MCF 10A (cell line): ENCODE measurements around the gene FAM161A. TPM values are rescaled to one million over a fixed set of nuclear protein-coding genes. Genes with fewer than 3 reads are reported as not detected.

ENCODE experiments used
- Bru-seq: library from RNA; stranded (reverse); fragments of 400-500 nt; gene quantifications from one replicate; lab custom pipeline; 2021; lab: Mats Ljungman, UMichigan
- BruChase-seq, 2 experiments: library from RNA; stranded (reverse); fragments of 400-500 nt; gene quantifications; one replicate each; lab custom pipeline; 2021; lab: Mats Ljungman, UMichigan
- BruUV-seq: library from RNA; stranded (reverse); fragments of 400-500 nt; replicated peaks from 2 replicates; lab custom pipeline; 2021; lab: Mats Ljungman, UMichigan
- CTCF ChIA-PET: fragments of 300-600 bp; sonication (Branson Sonifier 250); formaldehyde crosslinking; extraction: SDS; loops from one replicate; lab custom pipeline; 2021; ENCODE audit warnings: antibody characterized with exemption, inconsistent platforms; lab: Yijun Ruan, JAX
- POLR2A ChIA-PET: fragments of 300-600, 350-650 bp; sonication (Branson Sonifier 250); formaldehyde crosslinking; extraction: SDS; loops from one replicate; lab custom pipeline; 2020; ENCODE audit warnings: antibody characterized with exemption, inconsistent platforms; lab: Yijun Ruan, JAX
- DNase-seq: peaks from one replicate; pipeline ENCODE4 v3.0.0-alpha.2; 2018; ENCODE audit not compliant: unreplicated experiment
- H3K27ac Mint-ChIP-seq: one replicate; pipeline ENCODE4 v1.8.0; 2022; ENCODE audit warnings: mild to moderate bottlenecking, low read depth, mixed read lengths; ENCODE audit not compliant: unreplicated experiment
- H3K27me3 Mint-ChIP-seq: one replicate; pipeline ENCODE4 v1.8.0; 2022; ENCODE audit warnings: mixed read lengths; ENCODE audit not compliant: insufficient read depth, unreplicated experiment
- H3K36me3 Mint-ChIP-seq: one replicate; pipeline ENCODE4 v1.8.0; 2022; ENCODE audit warnings: mild to moderate bottlenecking, moderate library complexity, mixed read lengths; ENCODE audit not compliant: insufficient read depth, unreplicated experiment
- H3K4me1 Mint-ChIP-seq: one replicate; pipeline ENCODE4 v1.8.0; 2022; ENCODE audit warnings: mixed read lengths; ENCODE audit not compliant: insufficient read depth, unreplicated experiment
- H3K4me3 Mint-ChIP-seq: one replicate; pipeline ENCODE4 v1.8.0; 2022; ENCODE audit warnings: mild to moderate bottlenecking, moderate library complexity, mixed read lengths; ENCODE audit not compliant: unreplicated experiment
- H3K9me3 Mint-ChIP-seq: one replicate; pipeline ENCODE4 v1.8.0; 2022; ENCODE audit warnings: mixed read lengths; ENCODE audit not compliant: unreplicated experiment
- intact Hi-C: fragments of 100-400 bp; cut with micrococcal nuclease; formaldehyde crosslinking; loops from 2 replicates; pipeline ENCODE4 v1.14.1; 2022
- long read RNA-seq: library from polyadenylated mRNA; stranded (forward); transcript quantifications from one replicate; pipeline ENCODE4 v2.0.0, GENCODE V29; 2022
- total RNA-seq: library from RNA; stranded (reverse); gene quantifications from 2 replicates; pipeline ENCODE4 v1.2.3, GENCODE V29; 2022
- TF ChIP-seq, protein P1 (sequence below): fragments of 200-600 bp; IDR thresholded peaks from one replicate; pipeline ENCODE4 v1.8.0; 2022; ENCODE audit warnings: antibody characterized with exemption, mild to moderate bottlenecking; ENCODE audit not compliant: unreplicated experiment

Gene FAM161A, protein sequence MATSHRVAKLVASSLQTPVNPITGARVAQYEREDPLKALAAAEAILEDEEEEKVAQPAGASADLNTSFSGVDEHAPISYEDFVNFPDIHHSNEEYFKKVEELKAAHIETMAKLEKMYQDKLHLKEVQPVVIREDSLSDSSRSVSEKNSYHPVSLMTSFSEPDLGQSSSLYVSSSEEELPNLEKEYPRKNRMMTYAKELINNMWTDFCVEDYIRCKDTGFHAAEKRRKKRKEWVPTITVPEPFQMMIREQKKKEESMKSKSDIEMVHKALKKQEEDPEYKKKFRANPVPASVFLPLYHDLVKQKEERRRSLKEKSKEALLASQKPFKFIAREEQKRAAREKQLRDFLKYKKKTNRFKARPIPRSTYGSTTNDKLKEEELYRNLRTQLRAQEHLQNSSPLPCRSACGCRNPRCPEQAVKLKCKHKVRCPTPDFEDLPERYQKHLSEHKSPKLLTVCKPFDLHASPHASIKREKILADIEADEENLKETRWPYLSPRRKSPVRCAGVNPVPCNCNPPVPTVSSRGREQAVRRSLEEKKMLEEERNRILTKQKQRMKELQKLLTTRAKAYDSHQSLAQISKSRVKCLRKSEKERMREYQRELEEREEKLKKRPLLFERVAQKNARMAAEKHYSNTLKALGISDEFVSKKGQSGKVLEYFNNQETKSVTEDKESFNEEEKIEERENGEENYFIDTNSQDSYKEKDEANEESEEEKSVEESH
- total RNA-seq = 1.7 and 2.3 TPM in 2 replicates
- percentile 33 among the genes with signal in this experiment for Bru-seq, nascent RNA
- percentile 46 among the genes with signal in this experiment for BruChase-seq, experiment 1, labeled RNA remaining after a 6-hour chase
- BruChase-seq, experiment 2, labeled RNA remaining after a 2-hour chase = percentile 43 among the genes with signal in this experiment
- long read RNA-seq, partial matches to known transcripts = 1 of 8 reads
- long read RNA-seq, other reads (novel, unspliced or antisense) = 3 of 8 reads

DNA sequence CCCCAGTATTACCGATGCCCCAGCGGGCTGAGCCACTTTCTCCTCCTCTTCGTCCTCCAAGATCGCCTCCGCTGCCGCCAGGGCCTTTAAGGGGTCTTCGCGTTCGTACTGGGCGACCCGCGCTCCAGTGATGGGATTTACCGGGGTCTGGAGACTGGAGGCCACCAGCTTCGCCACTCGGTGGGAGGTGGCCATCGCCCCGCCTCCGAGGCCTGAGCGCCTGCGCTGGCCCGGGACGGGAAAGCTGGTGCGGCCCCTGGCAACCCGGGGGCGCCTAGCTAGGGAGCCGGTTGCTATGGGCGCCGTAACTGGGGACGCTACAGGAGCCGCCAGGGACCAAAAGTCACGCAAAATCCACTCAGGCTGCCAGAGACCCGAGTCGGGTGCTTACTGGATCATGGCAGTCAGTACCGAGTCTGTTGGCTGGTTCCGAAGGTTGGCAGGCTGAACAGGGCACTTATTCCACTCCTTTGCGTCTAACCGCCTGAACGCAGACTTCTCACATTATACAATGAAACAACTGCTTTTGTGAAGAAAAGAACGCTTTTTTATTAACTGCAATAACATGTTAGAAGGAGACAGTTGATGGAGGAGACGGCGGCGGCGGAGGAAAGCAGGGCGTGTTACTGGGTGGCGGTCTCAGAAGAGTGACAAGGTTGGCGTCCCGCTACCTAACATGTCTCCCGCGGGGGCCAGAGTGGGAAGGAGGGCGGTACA is at the start of gene FAM161A:
Gene FAM161A, minus strand, starts transcription at position 214 of the 717 bp plus-strand sequence. Its CDS starts 19 bp downstream, at position 195.
- Mint-ChIP-seq H3K4me1 (peaks cover 6% of the 10 kb centered on the region), H3K27ac (peak within 1 kb of the TSS; percentile 81), H3K27me3 (no peaks in the 10 kb centered on the region), H3K4me3 (peak within 1 kb of the TSS; percentile 93), H3K36me3 (no peaks in the 10 kb centered on the region), H3K9me3 (no peaks in the 10 kb centered on the region)
- POLR2A ChIA-PET = interaction anchor here (0.6 to 3.8 kb wide), 20 partner anchors 9 to 771 kb away, joined by 3 to 33 read pairs (median 5); partner anchors contain the start of genes COMMD1 and XPO1
- no TSS peak for BruUV-seq
- CTCF ChIA-PET = interaction anchor here (0.5 to 1.0 kb wide), 3 partner anchors 51 to 195 kb away, joined by 3 to 6 read pairs (median 4); partner anchors contain the start of gene COMMD1
- TF ChIP-seq, protein P1, sequence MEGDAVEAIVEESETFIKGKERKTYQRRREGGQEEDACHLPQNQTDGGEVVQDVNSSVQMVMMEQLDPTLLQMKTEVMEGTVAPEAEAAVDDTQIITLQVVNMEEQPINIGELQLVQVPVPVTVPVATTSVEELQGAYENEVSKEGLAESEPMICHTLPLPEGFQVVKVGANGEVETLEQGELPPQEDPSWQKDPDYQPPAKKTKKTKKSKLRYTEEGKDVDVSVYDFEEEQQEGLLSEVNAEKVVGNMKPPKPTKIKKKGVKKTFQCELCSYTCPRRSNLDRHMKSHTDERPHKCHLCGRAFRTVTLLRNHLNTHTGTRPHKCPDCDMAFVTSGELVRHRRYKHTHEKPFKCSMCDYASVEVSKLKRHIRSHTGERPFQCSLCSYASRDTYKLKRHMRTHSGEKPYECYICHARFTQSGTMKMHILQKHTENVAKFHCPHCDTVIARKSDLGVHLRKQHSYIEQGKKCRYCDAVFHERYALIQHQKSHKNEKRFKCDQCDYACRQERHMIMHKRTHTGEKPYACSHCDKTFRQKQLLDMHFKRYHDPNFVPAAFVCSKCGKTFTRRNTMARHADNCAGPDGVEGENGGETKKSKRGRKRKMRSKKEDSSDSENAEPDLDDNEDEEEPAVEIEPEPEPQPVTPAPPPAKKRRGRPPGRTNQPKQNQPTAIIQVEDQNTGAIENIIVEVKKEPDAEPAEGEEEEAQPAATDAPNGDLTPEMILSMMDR = no peak
- DNase-seq = peak; percentile 80
- intact Hi-C loops = loop anchor here (5.0 kb wide), 1 partner anchor 92 kb away; no protein-coding TSS in a partner anchor

DNA sequence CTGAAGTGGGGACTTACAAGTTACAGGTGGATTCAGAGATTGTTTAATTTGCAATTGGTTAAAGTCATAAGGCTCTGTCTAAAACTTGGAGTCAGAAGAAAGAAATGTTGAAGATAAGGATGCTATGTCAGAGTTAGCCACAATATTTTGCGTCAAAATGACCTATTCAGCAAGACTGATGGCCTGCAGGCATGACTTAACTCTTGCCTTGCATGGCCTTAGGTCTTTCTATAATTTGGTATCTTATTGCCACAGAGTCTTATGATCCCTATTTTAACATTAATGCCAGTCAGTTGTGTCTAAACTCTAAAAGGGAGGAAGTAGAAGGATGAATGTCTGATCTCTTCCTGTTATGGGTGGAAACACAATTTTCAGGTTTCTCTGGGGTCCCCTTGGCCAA is 46.4 kb upstream of the FAM161A start:
- no peak overlapping the region for H3K4me3 Mint-ChIP-seq
- H3K36me3 Mint-ChIP-seq = peaks cover 3% of the 10 kb centered on the region
- BruUV-seq = no TSS peak
- H3K9me3 Mint-ChIP-seq = no peaks in the 10 kb centered on the region
- DNase-seq = no peak
- H3K4me1 Mint-ChIP-seq = no peaks in the 10 kb centered on the region
- no peak overlapping the region for H3K27ac Mint-ChIP-seq
- ChIA-PET CTCF (interaction anchor here (0.6 to 2.9 kb wide), 2 partner anchors 13 to 17 kb away, joined by 4 to 11 read pairs; no protein-coding TSS in a partner anchor), POLR2A (no interaction called here)
- TF ChIP-seq, protein P1 = no peak
- no peaks in the 10 kb centered on the region for H3K27me3 Mint-ChIP-seq
- intact Hi-C loops = no loop called here

DNA sequence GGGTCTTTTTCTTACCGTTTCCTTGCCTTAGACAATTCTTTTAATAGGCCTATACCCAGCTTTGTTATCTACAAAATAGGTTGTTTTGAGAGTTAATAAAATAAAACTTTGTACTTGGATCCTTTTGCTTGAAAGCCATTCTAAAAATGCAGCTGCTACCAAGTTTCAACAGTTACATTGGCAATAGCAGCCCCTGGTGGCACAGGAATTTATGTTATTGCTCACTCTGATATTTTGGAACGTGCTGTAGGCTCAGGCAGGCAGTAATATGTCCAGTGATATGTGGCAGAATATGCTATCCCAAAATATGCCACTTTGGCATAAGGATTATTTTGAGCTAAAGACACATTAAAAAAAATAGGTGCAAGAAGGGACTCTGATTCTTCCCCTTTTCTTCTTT is 45.0 kb upstream of the FAM161A start:
- CTCF ChIA-PET = interaction anchor here (0.6 to 2.9 kb wide), 11 partner anchors 9 to 467 kb away, joined by 3 to 11 read pairs (median 3); no protein-coding TSS in a partner anchor
- no peaks in the 10 kb centered on the region for H3K36me3 Mint-ChIP-seq
- BruUV-seq = no TSS peak
- H3K4me3 Mint-ChIP-seq = no peak overlapping the region
- POLR2A ChIA-PET = interaction anchor here (1.0 to 1.6 kb wide), 2 partner anchors 9 to 227 kb away, joined by 3 read pairs; no protein-coding TSS in a partner anchor
- intact Hi-C loops = loop anchor here (2.0 to 10.0 kb wide), 2 partner anchors 364 to 764 kb away; partner anchors contain the start of gene XPO1
- H3K9me3 Mint-ChIP-seq = no peaks in the 10 kb centered on the region
- no peak overlapping the region for H3K27ac Mint-ChIP-seq
- peak; percentile 29 for DNase-seq
- H3K4me1 Mint-ChIP-seq = no peaks in the 10 kb centered on the region
- H3K27me3 Mint-ChIP-seq = no peaks in the 10 kb centered on the region
- TF ChIP-seq, protein P1 = peak; percentile 37
